Trophoblast cell (in vitro differentiated cells and primary cell): ENCODE measurements around the gene WFDC1.

Source experiments
- DNase-seq, 2 donors: peaks; one replicate each; pipeline ENCODE4 v3.0.0-alpha.2; 2016
- H2AFZ ChIP-seq: 2 replicates; pipeline ENCODE4 v1.6.1; 2013; ENCODE audit warnings: low read length, moderate library complexity, mild to moderate bottlenecking; ENCODE audit not compliant: insufficient read depth, poor library complexity
- H2AK5ac ChIP-seq: 2 replicates; pipeline ENCODE4 v1.6.1; 2013; ENCODE audit warnings: mild to moderate bottlenecking, low read length
- H2BK120ac ChIP-seq: 2 replicates; pipeline ENCODE4 v1.6.1; 2013; ENCODE audit warnings: low read length, mild to moderate bottlenecking, moderate library complexity; ENCODE audit not compliant: insufficient read depth, poor library complexity
- H2BK12ac ChIP-seq: 2 replicates; pipeline ENCODE4 v1.6.1; 2013; ENCODE audit warnings: mild to moderate bottlenecking, low read length, moderate library complexity
- H2BK5ac ChIP-seq: 2 replicates; pipeline ENCODE4 v1.6.1; 2013; ENCODE audit warnings: low read length, low read depth, moderate library complexity, mild to moderate bottlenecking; ENCODE audit not compliant: poor library complexity
- H3K14ac ChIP-seq: 2 replicates; pipeline ENCODE4 v1.6.1; 2013; ENCODE audit warnings: mild to moderate bottlenecking, low read length
- H3K18ac ChIP-seq: 2 replicates; pipeline ENCODE4 v1.6.1; 2013; ENCODE audit warnings: mild to moderate bottlenecking, low read length
- H3K23ac ChIP-seq: 2 replicates; pipeline ENCODE4 v1.6.1; 2013; ENCODE audit warnings: low read length
- H3K27ac ChIP-seq: 2 replicates; pipeline ENCODE4 v1.5.1; 2013; ENCODE audit warnings: low read depth, mild to moderate bottlenecking, inconsistent platforms, low read length, moderate library complexity
- H3K27me3 ChIP-seq: 2 replicates; pipeline ENCODE4 v1.6.1; 2013; ENCODE audit warnings: inconsistent platforms, mild to moderate bottlenecking, low read length, moderate library complexity; ENCODE audit not compliant: insufficient read depth
- H3K36me3 ChIP-seq, 2 experiments: 1 replicate in 1 of 2; 2 replicates in 1 of 2; pipeline ENCODE4 v1.6.1; 2013; ENCODE audit warnings: low read length in 2 of 2, mild to moderate bottlenecking in 2 of 2, moderate library complexity in 1 of 2; ENCODE audit not compliant: insufficient read depth in 2 of 2, control insufficient read depth in 1 of 2
- H3K4ac ChIP-seq: 2 replicates; pipeline ENCODE4 v1.6.1; 2013; ENCODE audit warnings: low read depth, mild to moderate bottlenecking, low read length, moderate library complexity
- H3K4me1 ChIP-seq, 2 experiments: 1 replicate in 1 of 2; 2 replicates in 1 of 2; pipeline ENCODE4 v1.6.1; 2013; ENCODE audit warnings: low read length in 2 of 2, mild to moderate bottlenecking in 2 of 2, moderate library complexity in 1 of 2; ENCODE audit not compliant: insufficient read depth in 2 of 2, control insufficient read depth in 1 of 2
- H3K4me2 ChIP-seq: 2 replicates; pipeline ENCODE4 v1.6.1; 2013; ENCODE audit warnings: inconsistent platforms, mild to moderate bottlenecking, low read length, moderate library complexity
- H3K4me3 ChIP-seq: 2 replicates; pipeline ENCODE4 v1.5.1; 2013; ENCODE audit warnings: mild to moderate bottlenecking, low read depth, low read length, inconsistent platforms
- H3K79me1 ChIP-seq: one replicate; pipeline ENCODE4 v1.6.1; 2013; ENCODE audit warnings: low read length
- H3K79me2 ChIP-seq: 2 replicates; pipeline ENCODE4 v1.6.1; 2013; ENCODE audit warnings: low read length, mild to moderate bottlenecking; ENCODE audit not compliant: control insufficient read depth, insufficient read depth, poor library complexity
- H3K9ac ChIP-seq: 2 replicates; pipeline ENCODE4 v1.6.1; 2013; ENCODE audit warnings: mild to moderate bottlenecking, low read length
- H3K9me3 ChIP-seq: 2 replicates; pipeline ENCODE4 v1.6.1; 2013; ENCODE audit warnings: low read depth, mild to moderate bottlenecking, control low read depth, inconsistent platforms, low read length; ENCODE audit not compliant: insufficient read depth
- H4K12ac ChIP-seq: 2 replicates; pipeline ENCODE4 v1.6.1; 2013; ENCODE audit warnings: low read depth, mild to moderate bottlenecking, low read length, moderate library complexity
- H4K8ac ChIP-seq: 2 replicates; pipeline ENCODE4 v1.6.1; 2013; ENCODE audit warnings: low read depth, mild to moderate bottlenecking, low read length, moderate library complexity
- H4K91ac ChIP-seq: one replicate; pipeline ENCODE4 v1.6.1; 2013; ENCODE audit warnings: low read depth, mild to moderate bottlenecking, low read length, moderate library complexity
- WGBS: extraction: QIAGEN DNeasy Blood & Tissue Kit; methylation state at CpG from one replicate; pipeline ENCODE4 v1.1.7; 2013; ENCODE audit warnings: missing lambda C conversion rate; ENCODE audit not compliant: insufficient read length, insufficient coverage; ENCODE audit errors: extremely low coverage; 5-methylcytosine and 5-hydroxymethylcytosine counted together

WFDC1 gene

DNA sequence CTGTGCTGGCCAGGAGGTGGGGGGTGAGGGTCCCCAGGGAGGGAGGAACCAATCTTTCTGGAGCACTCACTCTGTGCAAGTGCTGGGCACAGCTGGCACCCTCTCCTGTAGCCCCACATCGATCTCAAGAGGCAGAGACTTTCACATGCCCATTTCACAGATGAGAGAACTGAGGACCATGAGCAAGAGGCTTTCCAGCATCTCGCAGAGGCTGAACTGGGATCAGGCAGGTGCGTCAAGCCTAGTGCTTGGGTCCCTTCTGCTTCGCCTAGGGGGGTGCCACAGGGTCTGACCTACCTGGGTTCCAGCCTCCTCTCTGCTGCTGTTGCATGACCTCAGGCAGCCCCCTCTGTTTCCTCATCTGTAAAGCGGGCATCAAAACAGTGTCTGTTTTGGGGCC lies 1.3 kb upstream of the WFDC1 start:
- Histone ChIP-seq H4K91ac (no peak overlapping the region), H3K14ac (no peak overlapping the region), H2AFZ (no peak overlapping the region), H3K4me3 (peak overlapping the region; percentile 38), H3K79me1 (no peaks in the 10 kb centered on the region), H3K4ac (no peak overlapping the region), H4K8ac (no peak overlapping the region), H3K9ac (no peak overlapping the region), H3K36me3 (no peaks in the 10 kb centered on the region), H3K4me2 (no peak overlapping the region), H3K27me3 (no peaks in the 10 kb centered on the region), H3K23ac (no peak overlapping the region), H3K27ac (no peak overlapping the region), H2BK5ac (no peak overlapping the region), H3K18ac (no peak overlapping the region), H2AK5ac (no peak overlapping the region), H2BK120ac (no peak overlapping the region), H3K9me3 (peaks cover 2% of the 10 kb centered on the region), H4K12ac (no peak overlapping the region), H3K79me2 (no peaks in the 10 kb centered on the region), H3K4me1 (peaks cover 3 to 4% of the 10 kb centered on the region in 2 experiments), H2BK12ac (no peak overlapping the region)
- WGBS, result no CpG with 5 or more reads among the region's 5 CpGs
- no peak for DNase-seq

DNA sequence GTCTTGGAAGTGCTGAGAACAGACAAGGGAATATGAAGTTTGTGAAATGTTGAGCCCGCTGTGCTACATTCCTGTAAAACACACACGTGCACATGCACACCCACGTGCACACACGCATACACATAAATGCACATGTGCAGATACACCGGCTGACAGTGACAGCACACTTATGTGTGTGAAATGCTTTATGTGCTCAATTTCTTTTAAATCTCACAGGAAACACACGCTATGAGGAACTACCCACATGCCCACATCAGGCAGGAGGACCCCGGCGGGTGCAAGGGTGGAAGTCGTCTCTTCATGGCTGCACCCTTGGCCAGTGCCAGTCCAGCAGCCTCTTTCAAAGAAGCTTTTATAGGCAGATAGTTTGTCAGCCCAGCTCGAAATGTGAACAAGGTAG lies 561 bp upstream of the WFDC1 start:
- H3K4me3 ChIP-seq, result no peak overlapping the region
- no peak overlapping the region for H3K14ac ChIP-seq
- peaks cover 2% of the 10 kb centered on the region for H3K9me3 ChIP-seq
- H4K12ac ChIP-seq, result no peak overlapping the region
- H3K36me3 ChIP-seq, result no peaks in the 10 kb centered on the region
- H4K8ac ChIP-seq, result no peak overlapping the region
- H3K27me3 ChIP-seq, result no peaks in the 10 kb centered on the region
- H3K27ac ChIP-seq, result no peak overlapping the region
- no peaks in the 10 kb centered on the region for H3K79me2 ChIP-seq
- no peak overlapping the region for H3K23ac ChIP-seq
- no peak overlapping the region for H3K9ac ChIP-seq
- no peak overlapping the region for H4K91ac ChIP-seq
- no peaks in the 10 kb centered on the region for H3K79me1 ChIP-seq
- no peak overlapping the region for H3K4me2 ChIP-seq
- no peak for DNase-seq
- no peak overlapping the region for H2AFZ ChIP-seq
- H2BK5ac ChIP-seq, result no peak overlapping the region
- no peak overlapping the region for H2BK12ac ChIP-seq
- H3K4me1 ChIP-seq, result peaks cover 3 to 4% of the 10 kb centered on the region in 2 experiments
- H2AK5ac ChIP-seq, result no peak overlapping the region
- H3K18ac ChIP-seq, result no peak overlapping the region
- no peak overlapping the region for H3K4ac ChIP-seq
- H2BK120ac ChIP-seq, result no peak overlapping the region
- WGBS, result no CpG with 5 or more reads among the region's 10 CpGs

DNA sequence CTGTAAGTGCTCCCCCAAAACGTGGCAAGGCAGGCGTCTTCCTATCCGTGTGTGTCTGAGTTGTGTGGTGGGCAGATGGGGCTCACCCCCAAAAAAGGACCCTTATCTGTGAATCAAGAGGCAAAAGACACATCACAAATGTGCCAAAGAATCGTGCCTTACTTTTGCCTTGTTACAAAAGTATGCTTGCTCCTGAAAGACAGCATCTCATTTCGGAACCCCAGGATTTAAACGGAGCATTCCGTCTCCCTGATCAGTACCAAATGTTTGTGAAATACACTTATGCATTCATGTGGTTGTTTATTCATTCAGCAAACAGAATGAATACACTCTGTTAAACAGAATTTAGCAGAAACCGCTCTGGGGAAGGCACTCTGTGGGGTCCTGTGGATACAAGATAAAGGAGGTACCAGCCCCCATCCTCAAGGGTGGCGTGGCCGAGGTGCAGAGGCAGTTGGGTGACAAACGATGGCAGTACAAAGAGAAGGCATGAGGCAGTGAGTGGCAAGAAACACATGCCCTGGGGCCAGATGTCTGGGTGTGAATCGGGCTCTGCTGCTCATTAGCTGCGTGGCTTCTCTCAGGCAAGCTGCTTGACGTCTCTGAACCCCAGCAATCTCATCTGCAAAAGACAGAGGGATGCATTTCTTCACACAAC lies 654 bp downstream of the WFDC1 start:
- no peak for DNase-seq
- peaks cover 3 to 4% of the 10 kb centered on the region in 2 experiments for H3K4me1 ChIP-seq
- no peak overlapping the region for H2BK120ac ChIP-seq
- H3K27me3 ChIP-seq, result no peaks in the 10 kb centered on the region
- WGBS, result no CpG with 5 or more reads among the region's 14 CpGs
- H3K4me2 ChIP-seq, result no peak overlapping the region
- H3K23ac ChIP-seq, result no peak overlapping the region
- no peak overlapping the region for H3K14ac ChIP-seq
- peaks cover 2% of the 10 kb centered on the region for H3K9me3 ChIP-seq
- H2BK5ac ChIP-seq, result no peak overlapping the region
- no peaks in the 10 kb centered on the region for H3K36me3 ChIP-seq
- H2AFZ ChIP-seq, result no peak overlapping the region
- no peak overlapping the region for H2BK12ac ChIP-seq
- H3K27ac ChIP-seq, result no peak overlapping the region
- no peak overlapping the region for H4K91ac ChIP-seq
- no peak overlapping the region for H4K12ac ChIP-seq
- no peaks in the 10 kb centered on the region for H3K79me1 ChIP-seq
- no peak overlapping the region for H3K18ac ChIP-seq
- no peak overlapping the region for H2AK5ac ChIP-seq
- no peak overlapping the region for H3K4ac ChIP-seq
- H4K8ac ChIP-seq, result no peak overlapping the region
- H3K79me2 ChIP-seq, result no peaks in the 10 kb centered on the region
- no peak overlapping the region for H3K9ac ChIP-seq
- H3K4me3 ChIP-seq, result no peak overlapping the region

DNA sequence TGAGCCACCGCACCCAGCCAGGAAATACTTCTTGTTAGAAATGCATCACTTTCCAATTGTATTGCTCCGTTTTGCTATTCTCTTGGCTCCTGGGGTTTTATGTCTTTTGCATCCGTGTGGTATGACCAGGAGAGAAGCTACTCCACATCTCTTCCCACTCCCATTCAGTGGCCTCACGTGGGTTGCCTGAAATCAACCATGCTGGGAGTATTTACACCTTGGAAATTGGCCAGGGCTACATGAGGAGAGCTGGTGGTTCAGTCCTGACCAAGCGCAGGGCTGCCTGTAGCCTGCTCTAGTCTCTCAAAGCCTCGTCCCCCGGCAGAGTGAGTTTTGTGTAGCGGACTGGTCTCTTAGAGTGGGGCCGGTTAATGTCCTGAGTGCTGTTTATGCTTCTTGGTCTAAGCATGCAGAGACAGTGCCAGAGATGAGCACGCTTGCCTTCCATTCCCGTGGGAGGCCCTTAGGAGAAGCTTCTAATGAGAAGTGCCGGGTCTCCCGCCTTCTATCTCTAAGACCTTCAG lies 3.8 kb downstream of the WFDC1 start:
- Histone ChIP-seq H3K79me1 (no peaks in the 10 kb centered on the region), H2AK5ac (no peak overlapping the region), H2BK12ac (no peak overlapping the region), H3K4ac (no peak overlapping the region), H3K27ac (no peak overlapping the region), H3K9ac (no peak overlapping the region), H2BK5ac (no peak overlapping the region), H4K12ac (no peak overlapping the region), H2AFZ (no peak overlapping the region), H3K79me2 (no peaks in the 10 kb centered on the region), H3K9me3 (peaks cover 4% of the 10 kb centered on the region), H3K27me3 (no peaks in the 10 kb centered on the region), H4K8ac (no peak overlapping the region), H3K4me1 (peaks cover 3 to 4% of the 10 kb centered on the region in 2 experiments), H2BK120ac (no peak overlapping the region), H4K91ac (no peak overlapping the region), H3K36me3 (no peaks in the 10 kb centered on the region), H3K4me3 (no peak overlapping the region), H3K4me2 (no peak overlapping the region), H3K14ac (no peak overlapping the region), H3K18ac (no peak overlapping the region), H3K23ac (no peak overlapping the region)
- WGBS, result no CpG with 5 or more reads among the region's 13 CpGs
- DNase-seq, result no peak
